Retinal pigment epithelial cell (primary cell): ENCODE measurements around the gene CCDC149.

Source experiments
- DNase-seq: peaks from one replicate; pipeline ENCODE4 v3.0.0-alpha.2; 2010; ENCODE audit warnings: low read depth
- H3K4me3 ChIP-seq: 2 replicates; pipeline ENCODE4 v1.5.1; 2011; ENCODE audit warnings: mild to moderate bottlenecking, low read length, control low read depth, moderate library complexity
- TF ChIP-seq, protein P1 (sequence below): conservative IDR thresholded peaks from 2 replicates; pipeline ENCODE4 v1.5.1; 2011; ENCODE audit warnings: low read depth, low read length, control low read depth, inconsistent platforms

Gene CCDC149

DNA sequence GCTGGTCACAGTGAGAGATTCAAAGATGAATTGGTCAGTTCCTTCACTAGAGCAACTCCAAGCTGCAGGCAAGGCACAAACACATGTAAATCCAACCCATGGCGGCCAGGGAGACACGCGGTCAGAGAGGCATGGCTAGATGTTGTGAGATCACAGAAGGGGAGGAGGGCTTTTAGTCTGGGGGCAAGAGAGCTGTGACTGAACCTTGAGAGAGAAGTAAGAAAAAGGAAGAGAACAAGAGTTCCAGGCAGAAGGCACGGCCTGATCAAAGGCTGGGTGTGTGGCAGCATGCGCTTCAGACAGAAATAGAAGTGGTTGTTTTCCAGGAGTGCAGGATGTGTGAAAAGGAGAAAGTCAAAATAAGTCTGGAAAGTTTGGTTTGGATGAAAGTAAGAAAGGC, 15.9 kb downstream of the CCDC149 start:
- TF ChIP-seq, protein P1, sequence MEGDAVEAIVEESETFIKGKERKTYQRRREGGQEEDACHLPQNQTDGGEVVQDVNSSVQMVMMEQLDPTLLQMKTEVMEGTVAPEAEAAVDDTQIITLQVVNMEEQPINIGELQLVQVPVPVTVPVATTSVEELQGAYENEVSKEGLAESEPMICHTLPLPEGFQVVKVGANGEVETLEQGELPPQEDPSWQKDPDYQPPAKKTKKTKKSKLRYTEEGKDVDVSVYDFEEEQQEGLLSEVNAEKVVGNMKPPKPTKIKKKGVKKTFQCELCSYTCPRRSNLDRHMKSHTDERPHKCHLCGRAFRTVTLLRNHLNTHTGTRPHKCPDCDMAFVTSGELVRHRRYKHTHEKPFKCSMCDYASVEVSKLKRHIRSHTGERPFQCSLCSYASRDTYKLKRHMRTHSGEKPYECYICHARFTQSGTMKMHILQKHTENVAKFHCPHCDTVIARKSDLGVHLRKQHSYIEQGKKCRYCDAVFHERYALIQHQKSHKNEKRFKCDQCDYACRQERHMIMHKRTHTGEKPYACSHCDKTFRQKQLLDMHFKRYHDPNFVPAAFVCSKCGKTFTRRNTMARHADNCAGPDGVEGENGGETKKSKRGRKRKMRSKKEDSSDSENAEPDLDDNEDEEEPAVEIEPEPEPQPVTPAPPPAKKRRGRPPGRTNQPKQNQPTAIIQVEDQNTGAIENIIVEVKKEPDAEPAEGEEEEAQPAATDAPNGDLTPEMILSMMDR, result no peak
- no peak for DNase-seq
- no peak overlapping the region for H3K4me3 ChIP-seq

DNA sequence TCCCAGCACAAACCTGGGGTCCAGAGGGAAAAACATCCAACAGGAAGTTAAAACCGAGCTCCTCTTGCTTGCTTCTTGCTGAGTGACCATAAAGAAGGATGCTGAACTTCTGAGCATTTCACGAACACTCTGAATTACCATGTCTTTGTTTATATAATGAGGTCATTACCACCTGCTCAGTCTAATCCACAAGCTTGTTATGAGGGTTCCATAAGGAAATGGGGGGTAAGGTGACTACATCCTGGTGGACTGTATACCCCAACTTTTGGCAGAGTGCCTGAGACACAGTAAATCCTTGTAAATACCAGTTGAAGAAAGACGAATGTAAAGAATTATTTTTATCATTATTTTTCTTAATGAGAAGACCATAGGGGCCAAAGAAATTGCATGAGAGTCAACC, 16.8 kb downstream of the CCDC149 start:
- TF ChIP-seq, protein P1, result no peak
- peak; percentile 58 for DNase-seq
- no peak overlapping the region for H3K4me3 ChIP-seq

DNA sequence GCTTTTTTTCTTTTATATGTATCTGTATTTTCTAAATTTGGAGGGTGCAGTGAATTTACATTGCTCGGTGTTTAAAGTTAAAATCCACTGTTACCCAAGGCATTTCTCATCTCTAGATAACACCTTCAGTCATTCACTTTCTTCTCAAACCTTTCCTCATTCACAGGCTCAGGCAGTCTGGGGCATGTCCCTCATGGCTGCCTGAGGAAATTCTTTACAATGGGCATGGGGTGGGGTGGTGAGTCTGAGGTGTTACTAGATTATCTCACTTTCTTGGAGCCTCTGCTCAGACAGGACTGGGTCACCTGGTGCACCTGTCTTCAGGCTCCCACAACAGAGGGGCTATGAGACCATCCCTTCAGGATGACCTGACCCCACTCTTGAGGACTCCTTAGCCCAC, 17.4 kb downstream of the CCDC149 start:
- DNase-seq, result no peak
- TF ChIP-seq, protein P1, result no peak

DNA sequence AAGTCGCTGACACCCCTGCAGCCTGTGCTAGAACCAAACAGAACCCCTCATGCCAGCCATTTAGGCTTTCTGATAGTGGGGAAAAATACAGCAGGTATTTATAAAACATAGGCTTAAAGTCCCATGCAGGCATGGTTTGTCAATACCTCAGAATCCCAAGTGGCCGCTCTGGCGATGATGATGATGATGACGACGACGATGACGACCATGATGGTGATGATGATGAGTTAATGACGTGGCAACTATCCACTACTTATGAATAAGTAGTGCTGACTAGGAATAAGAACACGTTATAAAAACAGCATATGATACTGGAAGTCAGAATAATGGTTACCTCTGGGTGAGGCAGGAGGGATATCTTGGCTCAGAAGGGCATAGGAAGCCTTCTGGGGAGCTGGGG, 18.0 kb downstream of the CCDC149 start:
- TF ChIP-seq, protein P1, result no peak
- DNase-seq, result no peak
- no peak overlapping the region for H3K4me3 ChIP-seq

More for the DNA sequence above, 17.4 kb downstream of the CCDC149 start:
- no peak overlapping the region for H3K4me3 ChIP-seq

GRCh38 chr4:24894243-24894642, 18.6 kb downstream of the CCDC149 start:
- DNase-seq, result no peak
- TF ChIP-seq, protein P1, result no peak
- H3K4me3 ChIP-seq, result no peak overlapping the region

- TF ChIP-seq, protein P1, result no peak
- H3K4me3 ChIP-seq, result no peak overlapping the region
- no peak for DNase-seq
Measured at GRCh38 chr4:24892778-24893177, 20.1 kb downstream of the CCDC149 start.

- DNase-seq, result no peak
- TF ChIP-seq, protein P1, result no peak
- H3K4me3 ChIP-seq, result no peak overlapping the region
Measured at GRCh38 chr4:24892278-24892677, 20.6 kb downstream of the CCDC149 start.
